Measurements from ENCODE around the gene SNX6.
"Not testable (repeated sequence)": the region's sequence is repeated elsewhere in the genome, so short reads cannot be mapped to it uniquely, and the experiment has no call there.

DNA sequence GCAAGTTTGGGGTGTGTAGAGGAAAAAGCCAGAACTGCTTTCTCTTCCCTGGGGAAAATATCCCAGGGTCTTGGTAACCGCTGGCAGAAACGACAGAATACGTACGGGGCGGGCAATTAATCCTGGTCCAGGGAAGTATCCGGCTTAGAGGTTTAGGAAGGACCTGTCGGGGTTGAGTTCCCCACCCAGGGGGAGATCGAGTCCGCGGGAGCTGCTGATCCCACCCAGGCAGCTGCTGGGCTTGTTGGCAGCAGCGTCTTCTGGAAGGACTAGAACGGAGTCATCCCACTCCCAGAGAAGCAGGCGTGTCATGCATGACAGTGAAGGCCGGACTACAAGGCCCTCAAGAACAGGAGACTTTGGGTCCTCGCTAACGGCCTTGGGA is 82.8 kb downstream of the SNX6 start:
- TF ChIP-seq POLR2A (IDR thresholded peaks at IDR 0.05; ENCODE audit: low read length); GATA1 (IDR thresholded peaks at IDR 0.05; ENCODE audit: low read depth, low read length): not testable (repeated sequence)
